ENCODE measurements around the gene NFIX. TPM values are rescaled to one million over a fixed set of nuclear protein-coding genes. Genes with fewer than 3 reads are reported as not detected.

The NFIX gene
- polyA plus RNA-seq, 3 donors, result 0.25 to 3.7 (median 0.90) TPM

- H3K4me2 ChIP-seq (replicated peaks; ENCODE audit: extremely low read depth, low read length, poor library complexity, severe bottlenecking), result no peak overlapping the region
- no peak overlapping the region for H3K27ac ChIP-seq (ENCODE audit: low read depth in 1 of 2, low read length in 2 of 2)
- no peaks in the 10 kb centered on the region for H3K36me3 ChIP-seq (replicated peaks in 1 of 2; ENCODE audit: control insufficient read depth in 1 of 2, insufficient read depth in 2 of 2, low read length in 2 of 2)
- peaks cover 4 to 38% (median 22%) of the 10 kb centered on the region in 7 donors for H3K9me3 Mint-ChIP-seq
- H4K20me1 ChIP-seq (ENCODE audit: insufficient read depth, low read length), result peaks cover 75% of the 10 kb centered on the region
- intact Hi-C loops (cut with micrococcal nuclease), result no loop called here
- peaks cover 17 to 18% of the 10 kb centered on the region in 2 donors for H3K36me3 Mint-ChIP-seq
- peaks cover 33% of the 10 kb centered on the region for H3K4me1 Mint-ChIP-seq
- no peaks in the 10 kb centered on the region for H3K79me2 ChIP-seq (ENCODE audit: insufficient read depth, low read length)
- DNase-seq, result no peak
- H2AFZ ChIP-seq (ENCODE audit: insufficient read depth, low read depth, low read length, poor library complexity, severe bottlenecking), result no peak overlapping the region
- H3K9ac ChIP-seq (ENCODE audit: insufficient read depth, low read length, poor library complexity, severe bottlenecking), result no peak overlapping the region
- peak overlapping the region in 1 of 2 donors; percentile 76 for H3K4me3 Mint-ChIP-seq
- H3K4me1 ChIP-seq (ENCODE audit: control insufficient read depth in 1 of 2, insufficient read depth in 2 of 2, low read length in 2 of 2), result peaks cover 26 to 31% of the 10 kb centered on the region in 2 donors
- H3K27me3 ChIP-seq (ENCODE audit: control insufficient read depth in 2 of 2, insufficient read depth in 2 of 2, low read length in 2 of 2), result peaks cover 52 to 86% of the 10 kb centered on the region in 2 donors
- TF ChIP-seq CTCF (IDR thresholded peaks at IDR 0.05), result no peak
- peaks cover 4 to 36% of the 10 kb centered on the region in 2 donors for H3K9me3 ChIP-seq (replicated peaks in 1 of 2; ENCODE audit: control insufficient read depth in 1 of 2, insufficient read depth in 1 of 2, low read length in 2 of 2)
- H3K27me3 Mint-ChIP-seq (ENCODE audit: low read depth in 3 of 3), result peaks cover 74 to 83% (median 75%) of the 10 kb centered on the region in 3 donors
- H3K4me3 ChIP-seq (replicated peaks in 1 of 3; ENCODE audit: low read depth in 2 of 3, low read length in 3 of 3), result no peak overlapping the region
- 25% methylated on average over 54 of the region's 54 CpGs for WGBS (ENCODE audit: insufficient coverage)
- peak overlapping the region in 1 of 7 donors; percentile 62 for H3K27ac Mint-ChIP-seq
These were observed 16.5 kb downstream of the NFIX start for GRCh38 chr19:13011653-13012389.

- H3K27ac ChIP-seq (ENCODE audit: low read depth in 1 of 2, low read length in 2 of 2), result no peak overlapping the region
- Mint-ChIP-seq H3K9me3 (peaks cover 4 to 38% (median 22%) of the 10 kb centered on the region in 7 donors), H3K27me3 (ENCODE audit: low read depth in 3 of 3) (peaks cover 75 to 86% (median 79%) of the 10 kb centered on the region in 3 donors), H3K27ac (peak overlapping the region in 1 of 7 donors; percentile 30), H3K4me3 (peak overlapping the region; percentile 83 to 94), H3K4me1 (peaks cover 33% of the 10 kb centered on the region), H3K36me3 (peaks cover 17 to 18% of the 10 kb centered on the region in 2 donors)
- H3K9me3 ChIP-seq (replicated peaks in 1 of 2; ENCODE audit: control insufficient read depth in 1 of 2, insufficient read depth in 1 of 2, low read length in 2 of 2), result peaks cover 4 to 36% of the 10 kb centered on the region in 2 donors
- peaks cover 80% of the 10 kb centered on the region for H4K20me1 ChIP-seq (ENCODE audit: insufficient read depth, low read length)
- WGBS (ENCODE audit: insufficient coverage), result 6% methylated on average over 15 of the region's 23 CpGs
- peak overlapping the region; percentile 72 for H3K4me2 ChIP-seq (replicated peaks; ENCODE audit: extremely low read depth, low read length, poor library complexity, severe bottlenecking)
- no peak for DNase-seq
- H3K79me2 ChIP-seq (ENCODE audit: insufficient read depth, low read length), result no peaks in the 10 kb centered on the region
- peak overlapping the region; percentile 21 for H3K9ac ChIP-seq (ENCODE audit: insufficient read depth, low read length, poor library complexity, severe bottlenecking)
- no peaks in the 10 kb centered on the region for H3K36me3 ChIP-seq (replicated peaks in 1 of 2; ENCODE audit: control insufficient read depth in 1 of 2, insufficient read depth in 2 of 2, low read length in 2 of 2)
- H3K4me3 ChIP-seq (replicated peaks in 1 of 3; ENCODE audit: low read depth in 2 of 3, low read length in 3 of 3), result peak overlapping the region in 1 of 3 experiments; percentile 66
- TF ChIP-seq CTCF (IDR thresholded peaks at IDR 0.05), result no peak
- peaks cover 52 to 86% of the 10 kb centered on the region in 2 donors for H3K27me3 ChIP-seq (ENCODE audit: control insufficient read depth in 2 of 2, insufficient read depth in 2 of 2, low read length in 2 of 2)
- H2AFZ ChIP-seq (ENCODE audit: insufficient read depth, low read depth, low read length, poor library complexity, severe bottlenecking), result no peak overlapping the region
- intact Hi-C loops (cut with micrococcal nuclease), result no loop called here
- H3K4me1 ChIP-seq (ENCODE audit: control insufficient read depth in 1 of 2, insufficient read depth in 2 of 2, low read length in 2 of 2), result peaks cover 26 to 31% of the 10 kb centered on the region in 2 donors
These were observed 17.1 kb downstream of the NFIX start for GRCh38 chr19:13012390-13012689.
